Trophoblast cell (in vitro differentiated cells and primary cell): ENCODE data around the gene GALR1. TPM values are rescaled to one million over a fixed set of nuclear protein-coding genes. Genes with fewer than 3 reads are reported as not detected.

Experiments
- DNase-seq, 2 donors: peaks; one replicate each; pipeline ENCODE4 v3.0.0-alpha.2; 2016
- H2AFZ ChIP-seq: 2 replicates; pipeline ENCODE4 v1.6.1; 2013; ENCODE audit warnings: low read length, moderate library complexity, mild to moderate bottlenecking; ENCODE audit not compliant: insufficient read depth, poor library complexity
- H2AK5ac ChIP-seq: 2 replicates; pipeline ENCODE4 v1.6.1; 2013; ENCODE audit warnings: mild to moderate bottlenecking, low read length
- H2BK120ac ChIP-seq: 2 replicates; pipeline ENCODE4 v1.6.1; 2013; ENCODE audit warnings: low read length, mild to moderate bottlenecking, moderate library complexity; ENCODE audit not compliant: insufficient read depth, poor library complexity
- H2BK12ac ChIP-seq: 2 replicates; pipeline ENCODE4 v1.6.1; 2013; ENCODE audit warnings: mild to moderate bottlenecking, low read length, moderate library complexity
- H2BK5ac ChIP-seq: 2 replicates; pipeline ENCODE4 v1.6.1; 2013; ENCODE audit warnings: low read length, low read depth, moderate library complexity, mild to moderate bottlenecking; ENCODE audit not compliant: poor library complexity
- H3K14ac ChIP-seq: 2 replicates; pipeline ENCODE4 v1.6.1; 2013; ENCODE audit warnings: mild to moderate bottlenecking, low read length
- H3K18ac ChIP-seq: 2 replicates; pipeline ENCODE4 v1.6.1; 2013; ENCODE audit warnings: mild to moderate bottlenecking, low read length
- H3K23ac ChIP-seq: 2 replicates; pipeline ENCODE4 v1.6.1; 2013; ENCODE audit warnings: low read length
- H3K27ac ChIP-seq: 2 replicates; pipeline ENCODE4 v1.5.1; 2013; ENCODE audit warnings: low read depth, mild to moderate bottlenecking, inconsistent platforms, low read length, moderate library complexity
- H3K27me3 ChIP-seq: 2 replicates; pipeline ENCODE4 v1.6.1; 2013; ENCODE audit warnings: inconsistent platforms, mild to moderate bottlenecking, low read length, moderate library complexity; ENCODE audit not compliant: insufficient read depth
- H3K36me3 ChIP-seq, 2 experiments: 1 replicate in 1 of 2; 2 replicates in 1 of 2; pipeline ENCODE4 v1.6.1; 2013; ENCODE audit warnings: low read length in 2 of 2, mild to moderate bottlenecking in 2 of 2, moderate library complexity in 1 of 2; ENCODE audit not compliant: insufficient read depth in 2 of 2, control insufficient read depth in 1 of 2
- H3K4ac ChIP-seq: 2 replicates; pipeline ENCODE4 v1.6.1; 2013; ENCODE audit warnings: low read depth, mild to moderate bottlenecking, low read length, moderate library complexity
- H3K4me1 ChIP-seq, 2 experiments: 1 replicate in 1 of 2; 2 replicates in 1 of 2; pipeline ENCODE4 v1.6.1; 2013; ENCODE audit warnings: low read length in 2 of 2, mild to moderate bottlenecking in 2 of 2, moderate library complexity in 1 of 2; ENCODE audit not compliant: insufficient read depth in 2 of 2, control insufficient read depth in 1 of 2
- H3K4me2 ChIP-seq: 2 replicates; pipeline ENCODE4 v1.6.1; 2013; ENCODE audit warnings: inconsistent platforms, mild to moderate bottlenecking, low read length, moderate library complexity
- H3K4me3 ChIP-seq: 2 replicates; pipeline ENCODE4 v1.5.1; 2013; ENCODE audit warnings: mild to moderate bottlenecking, low read depth, low read length, inconsistent platforms
- H3K79me1 ChIP-seq: one replicate; pipeline ENCODE4 v1.6.1; 2013; ENCODE audit warnings: low read length
- H3K79me2 ChIP-seq: 2 replicates; pipeline ENCODE4 v1.6.1; 2013; ENCODE audit warnings: low read length, mild to moderate bottlenecking; ENCODE audit not compliant: control insufficient read depth, insufficient read depth, poor library complexity
- H3K9ac ChIP-seq: 2 replicates; pipeline ENCODE4 v1.6.1; 2013; ENCODE audit warnings: mild to moderate bottlenecking, low read length
- H3K9me3 ChIP-seq: 2 replicates; pipeline ENCODE4 v1.6.1; 2013; ENCODE audit warnings: low read depth, mild to moderate bottlenecking, control low read depth, inconsistent platforms, low read length; ENCODE audit not compliant: insufficient read depth
- H4K12ac ChIP-seq: 2 replicates; pipeline ENCODE4 v1.6.1; 2013; ENCODE audit warnings: low read depth, mild to moderate bottlenecking, low read length, moderate library complexity
- H4K8ac ChIP-seq: 2 replicates; pipeline ENCODE4 v1.6.1; 2013; ENCODE audit warnings: low read depth, mild to moderate bottlenecking, low read length, moderate library complexity
- H4K91ac ChIP-seq: one replicate; pipeline ENCODE4 v1.6.1; 2013; ENCODE audit warnings: low read depth, mild to moderate bottlenecking, low read length, moderate library complexity
- WGBS: extraction: QIAGEN DNeasy Blood & Tissue Kit; methylation state at CpG from one replicate; pipeline ENCODE4 v1.1.7; 2013; ENCODE audit warnings: missing lambda C conversion rate; ENCODE audit not compliant: insufficient read length, insufficient coverage; ENCODE audit errors: extremely low coverage; 5-methylcytosine and 5-hydroxymethylcytosine counted together
- polyA plus RNA-seq: library from polyadenylated mRNA; stranded (reverse); fragments of 200-250 nt; gene quantifications from 2 replicates; pipeline ENCODE4 v1.2.3, GENCODE V29; 2013

Gene GALR1
- not detected in 2 replicates for polyA plus RNA-seq

GRCh38 chr18:77249569-77250500 is at the start of gene GALR1:
TSS of gene GALR1 (plus strand) at chr18:77249848. CDS start at chr18:77250549, 701 bp downstream.
- Histone ChIP-seq H2BK5ac (no peak within 1 kb of the TSS), H4K91ac (no peak within 1 kb of the TSS), H4K12ac (no peak within 1 kb of the TSS), H3K4me2 (peak within 1 kb of the TSS; percentile 53), H2AK5ac (no peak within 1 kb of the TSS), H3K4me3 (peak within 1 kb of the TSS; percentile 3), H2AFZ (no peak within 1 kb of the TSS), H3K27me3 (peaks cover 36% of the 10 kb centered on the region), H2BK12ac (no peak within 1 kb of the TSS), H3K9ac (no peak within 1 kb of the TSS), H3K79me2 (no peaks in the 10 kb centered on the region), H3K27ac (no peak within 1 kb of the TSS), H3K9me3 (peaks cover 9% of the 10 kb centered on the region), H3K23ac (no peak within 1 kb of the TSS), H3K14ac (no peak within 1 kb of the TSS), H4K8ac (no peak within 1 kb of the TSS), H3K4me1 (peaks cover 13 to 16% of the 10 kb centered on the region in 2 experiments), H2BK120ac (no peak within 1 kb of the TSS), H3K79me1 (no peaks in the 10 kb centered on the region), H3K36me3 (no peaks in the 10 kb centered on the region), H3K4ac (no peak within 1 kb of the TSS), H3K18ac (no peak within 1 kb of the TSS)
- WGBS: no CpG with 5 or more reads among the region's 98 CpGs
- no peak for DNase-seq

- H2BK120ac ChIP-seq: no peak overlapping the region
- peaks cover 2% of the 10 kb centered on the region for H3K9me3 ChIP-seq
- no peaks in the 10 kb centered on the region for H3K36me3 ChIP-seq
- no peak overlapping the region for H2BK5ac ChIP-seq
- H3K9ac ChIP-seq: no peak overlapping the region
- H3K4me1 ChIP-seq: no peaks in the 10 kb centered on the region
- H3K14ac ChIP-seq: no peak overlapping the region
- H3K4ac ChIP-seq: no peak overlapping the region
- WGBS: no CpG with 5 or more reads among the region's 4 CpGs
- no peak overlapping the region for H3K4me2 ChIP-seq
- no peaks in the 10 kb centered on the region for H3K79me1 ChIP-seq
- H3K27me3 ChIP-seq: no peaks in the 10 kb centered on the region
- H2AK5ac ChIP-seq: no peak overlapping the region
- no peak overlapping the region for H3K27ac ChIP-seq
- DNase-seq: no peak
- no peaks in the 10 kb centered on the region for H3K79me2 ChIP-seq
- no peak overlapping the region for H4K8ac ChIP-seq
- no peak overlapping the region for H4K91ac ChIP-seq
- H4K12ac ChIP-seq: no peak overlapping the region
- H3K23ac ChIP-seq: no peak overlapping the region
- H2AFZ ChIP-seq: no peak overlapping the region
- H2BK12ac ChIP-seq: no peak overlapping the region
- H3K4me3 ChIP-seq: no peak overlapping the region
- H3K18ac ChIP-seq: no peak overlapping the region
These were observed 48.1 kb upstream of the GALR1 start for GRCh38 chr18:77201506-77201905.

GRCh38 chr18:77202329-77202728 is 47.3 kb upstream of the GALR1 start:
- DNase-seq: no peak
- Histone ChIP-seq H3K27ac (no peak overlapping the region), H2BK12ac (no peak overlapping the region), H3K9ac (no peak overlapping the region), H4K12ac (no peak overlapping the region), H2BK5ac (no peak overlapping the region), H3K79me2 (no peaks in the 10 kb centered on the region), H2AK5ac (no peak overlapping the region), H4K8ac (no peak overlapping the region), H3K4me2 (no peak overlapping the region), H3K23ac (no peak overlapping the region), H4K91ac (no peak overlapping the region), H3K18ac (no peak overlapping the region), H2AFZ (no peak overlapping the region), H3K14ac (no peak overlapping the region), H3K4me1 (no peaks in the 10 kb centered on the region), H3K79me1 (no peaks in the 10 kb centered on the region), H2BK120ac (no peak overlapping the region), H3K4me3 (no peak overlapping the region), H3K4ac (no peak overlapping the region), H3K27me3 (no peaks in the 10 kb centered on the region), H3K36me3 (no peaks in the 10 kb centered on the region), H3K9me3 (peaks cover 2% of the 10 kb centered on the region)
- WGBS: no CpG with 5 or more reads among the region's 7 CpGs

- H3K27ac ChIP-seq: no peak overlapping the region
- H3K14ac ChIP-seq: no peak overlapping the region
- H3K36me3 ChIP-seq: no peaks in the 10 kb centered on the region
- no peak overlapping the region for H2BK120ac ChIP-seq
- no peak overlapping the region for H3K18ac ChIP-seq
- no peaks in the 10 kb centered on the region for H3K27me3 ChIP-seq
- H3K4me2 ChIP-seq: no peak overlapping the region
- DNase-seq: no peak
- no peaks in the 10 kb centered on the region for H3K4me1 ChIP-seq
- H4K8ac ChIP-seq: no peak overlapping the region
- WGBS: no CpG with 5 or more reads among the region's 12 CpGs
- H3K9me3 ChIP-seq: peaks cover 2% of the 10 kb centered on the region
- no peak overlapping the region for H2BK5ac ChIP-seq
- no peak overlapping the region for H3K4ac ChIP-seq
- no peak overlapping the region for H2AFZ ChIP-seq
- no peak overlapping the region for H2BK12ac ChIP-seq
- H3K79me1 ChIP-seq: no peaks in the 10 kb centered on the region
- no peak overlapping the region for H3K9ac ChIP-seq
- no peak overlapping the region for H3K23ac ChIP-seq
- no peaks in the 10 kb centered on the region for H3K79me2 ChIP-seq
- no peak overlapping the region for H2AK5ac ChIP-seq
- no peak overlapping the region for H3K4me3 ChIP-seq
- H4K91ac ChIP-seq: no peak overlapping the region
- no peak overlapping the region for H4K12ac ChIP-seq
These were observed 46.6 kb upstream of the GALR1 start for GRCh38 chr18:77203071-77203470.
